ENCODE measurements around the gene TINAGL1. TPM values are rescaled to one million over a fixed set of nuclear protein-coding genes. Genes with fewer than 3 reads are reported as not detected.
A peak's percentile ranks its signal among the peaks of the same experiment; 100 is the strongest.

Gene TINAGL1
- total and polyA plus RNA-seq, 9 donors: 19.3 to 31.8 (median 25.0) TPM

GRCh38 chr1:31609514-31610118 lies 33.3 kb downstream of the TINAGL1 start:
- no peak overlapping the region for H3K4me3 ChIP-seq (ENCODE audit: low read length)

GRCh38 chr1:31614414-31615005 lies 38.2 kb downstream of the TINAGL1 start:
- 62% methylated on average over 6 of the region's 8 CpGs for WGBS (ENCODE audit: insufficient coverage)
- Histone ChIP-seq H3K9me3 (replicated peaks; ENCODE audit: control insufficient read depth, low read depth, low read length) (no peaks in the 10 kb centered on the region), H3K4me3 (ENCODE audit: low read length) (no peak overlapping the region), H3K27me3 (ENCODE audit: control insufficient read depth, insufficient read depth, low read length) (peaks cover 33% of the 10 kb centered on the region), H3K4me1 (ENCODE audit: control insufficient read depth, insufficient read depth, low read length) (peaks cover 9% of the 10 kb centered on the region), H3K27ac (ENCODE audit: low read length) (no peak overlapping the region), H3K36me3 (ENCODE audit: control insufficient read depth, insufficient read depth, low read length) (no peaks in the 10 kb centered on the region)
- no peak for DNase-seq

More at GRCh38 chr1:31609514-31610118, 33.3 kb downstream of the TINAGL1 start:
- DNase-seq: no peak
- Histone ChIP-seq H3K9me3 (replicated peaks; ENCODE audit: control insufficient read depth, low read depth, low read length) (no peaks in the 10 kb centered on the region), H3K27me3 (ENCODE audit: control insufficient read depth, insufficient read depth, low read length) (no peaks in the 10 kb centered on the region), H3K27ac (ENCODE audit: low read length) (no peak overlapping the region), H3K4me1 (ENCODE audit: control insufficient read depth, insufficient read depth, low read length) (no peaks in the 10 kb centered on the region), H3K36me3 (ENCODE audit: control insufficient read depth, insufficient read depth, low read length) (no peaks in the 10 kb centered on the region)
- WGBS (ENCODE audit: insufficient coverage): no CpG with 5 or more reads among the region's 1 CpG

GRCh38 chr1:31615414-31615813 lies 39.1 kb downstream of the TINAGL1 start:
- WGBS (ENCODE audit: insufficient coverage): 70% methylated on average over 5 of the region's 6 CpGs
- Histone ChIP-seq H3K9me3 (replicated peaks; ENCODE audit: control insufficient read depth, low read depth, low read length) (no peaks in the 10 kb centered on the region), H3K27ac (ENCODE audit: low read length) (no peak overlapping the region), H3K4me1 (ENCODE audit: control insufficient read depth, insufficient read depth, low read length) (peaks cover 9% of the 10 kb centered on the region), H3K36me3 (ENCODE audit: control insufficient read depth, insufficient read depth, low read length) (no peaks in the 10 kb centered on the region), H3K27me3 (ENCODE audit: control insufficient read depth, insufficient read depth, low read length) (peaks cover 34% of the 10 kb centered on the region), H3K4me3 (ENCODE audit: low read length) (no peak overlapping the region)
- DNase-seq: no peak

GRCh38 chr1:31615939-31616338 lies 39.6 kb downstream of the TINAGL1 start:
- 74% methylated on average over 2 of the region's 2 CpGs for WGBS (ENCODE audit: insufficient coverage)
- Histone ChIP-seq H3K9me3 (replicated peaks; ENCODE audit: control insufficient read depth, low read depth, low read length) (no peaks in the 10 kb centered on the region), H3K4me1 (ENCODE audit: control insufficient read depth, insufficient read depth, low read length) (peaks cover 9% of the 10 kb centered on the region), H3K4me3 (ENCODE audit: low read length) (no peak overlapping the region), H3K27me3 (ENCODE audit: control insufficient read depth, insufficient read depth, low read length) (peaks cover 34% of the 10 kb centered on the region), H3K27ac (ENCODE audit: low read length) (no peak overlapping the region), H3K36me3 (ENCODE audit: control insufficient read depth, insufficient read depth, low read length) (no peaks in the 10 kb centered on the region)
- DNase-seq: no peak

GRCh38 chr1:31617218-31617915 lies 41.1 kb downstream of the TINAGL1 start, which contains the start of gene HCRTR1:
TSS of gene HCRTR1 (plus strand) at chr1:31617689. CDS start at chr1:31619193, 1,504 bp downstream.
- Histone ChIP-seq H3K36me3 (ENCODE audit: control insufficient read depth, insufficient read depth, low read length) (no peaks in the 10 kb centered on the region), H3K4me3 (ENCODE audit: low read length) (peak within 1 kb of the TSS; percentile 45), H3K27ac (ENCODE audit: low read length) (no peak within 1 kb of the TSS), H3K9me3 (replicated peaks; ENCODE audit: control insufficient read depth, low read depth, low read length) (no peaks in the 10 kb centered on the region), H3K27me3 (ENCODE audit: control insufficient read depth, insufficient read depth, low read length) (peaks cover 34% of the 10 kb centered on the region), H3K4me1 (ENCODE audit: control insufficient read depth, insufficient read depth, low read length) (peaks cover 9% of the 10 kb centered on the region)
- no peak for DNase-seq
- whole genome bisulfite sequencing (ENCODE audit: insufficient coverage): 3% methylated on average over 36 of the region's 48 CpGs

GRCh38 chr1:31617916-31618746 lies 41.8 kb downstream of the TINAGL1 start:
- WGBS (ENCODE audit: insufficient coverage): 11% methylated on average over 30 of the region's 56 CpGs
- peaks cover 34% of the 10 kb centered on the region for H3K27me3 ChIP-seq (ENCODE audit: control insufficient read depth, insufficient read depth, low read length)
- no peaks in the 10 kb centered on the region for H3K9me3 ChIP-seq (replicated peaks; ENCODE audit: control insufficient read depth, low read depth, low read length)
- H3K4me1 ChIP-seq (ENCODE audit: control insufficient read depth, insufficient read depth, low read length): peaks cover 9% of the 10 kb centered on the region
- DNase-seq: peak; percentile 47
- H3K27ac ChIP-seq (ENCODE audit: low read length): no peak overlapping the region
- no peaks in the 10 kb centered on the region for H3K36me3 ChIP-seq (ENCODE audit: control insufficient read depth, insufficient read depth, low read length)
- H3K4me3 ChIP-seq (ENCODE audit: low read length): peak overlapping the region; percentile 45

GRCh38 chr1:31618916-31619846 lies 42.9 kb downstream of the TINAGL1 start:
- H3K27ac ChIP-seq (ENCODE audit: low read length): no peak overlapping the region
- peaks cover 3% of the 10 kb centered on the region for H3K36me3 ChIP-seq (ENCODE audit: control insufficient read depth, insufficient read depth, low read length)
- no peak overlapping the region for H3K4me3 ChIP-seq (ENCODE audit: low read length)
- no peaks in the 10 kb centered on the region for H3K9me3 ChIP-seq (replicated peaks; ENCODE audit: control insufficient read depth, low read depth, low read length)
- H3K27me3 ChIP-seq (ENCODE audit: control insufficient read depth, insufficient read depth, low read length): peaks cover 34% of the 10 kb centered on the region
- peaks cover 9% of the 10 kb centered on the region for H3K4me1 ChIP-seq (ENCODE audit: control insufficient read depth, insufficient read depth, low read length)
- no peak for DNase-seq
- WGBS (ENCODE audit: insufficient coverage): 72% methylated on average over 21 of the region's 23 CpGs

- H3K4me1 ChIP-seq (ENCODE audit: control insufficient read depth, insufficient read depth, low read length): peaks cover 9% of the 10 kb centered on the region
- no peaks in the 10 kb centered on the region for H3K9me3 ChIP-seq (replicated peaks; ENCODE audit: control insufficient read depth, low read depth, low read length)
- WGBS (ENCODE audit: insufficient coverage): 87% methylated on average over 18 of the region's 20 CpGs
- DNase-seq: no peak
- H3K36me3 ChIP-seq (ENCODE audit: control insufficient read depth, insufficient read depth, low read length): peaks cover 16% of the 10 kb centered on the region
- H3K27ac ChIP-seq (ENCODE audit: low read length): no peak overlapping the region
- no peak overlapping the region for H3K4me3 ChIP-seq (ENCODE audit: low read length)
- peaks cover 34% of the 10 kb centered on the region for H3K27me3 ChIP-seq (ENCODE audit: control insufficient read depth, insufficient read depth, low read length)
These were observed 44.5 kb downstream of the TINAGL1 start for GRCh38 chr1:31620631-31621497.

GRCh38 chr1:31621498-31621820 lies 45.1 kb downstream of the TINAGL1 start:
- WGBS (ENCODE audit: insufficient coverage): 100% methylated on average over 1 of the region's 5 CpGs
- peaks cover 13% of the 10 kb centered on the region for H3K4me1 ChIP-seq (ENCODE audit: control insufficient read depth, insufficient read depth, low read length)
- H3K4me3 ChIP-seq (ENCODE audit: low read length): no peak overlapping the region
- H3K27me3 ChIP-seq (ENCODE audit: control insufficient read depth, insufficient read depth, low read length): peaks cover 28% of the 10 kb centered on the region
- H3K9me3 ChIP-seq (replicated peaks; ENCODE audit: control insufficient read depth, low read depth, low read length): no peaks in the 10 kb centered on the region
- no peak for DNase-seq
- H3K27ac ChIP-seq (ENCODE audit: low read length): no peak overlapping the region
- peaks cover 21% of the 10 kb centered on the region for H3K36me3 ChIP-seq (ENCODE audit: control insufficient read depth, insufficient read depth, low read length)
